GM18873 (cell line): Measurements from ENCODE around the gene MESP1.

Source experiments
- ATAC-seq: cut with Tn5 transposase; IDR thresholded peaks from one replicate; pipeline ENCODE4 v1.9.1; 2021; ENCODE audit warnings: mild to moderate bottlenecking, moderate library complexity, moderate number of reproducible peaks; ENCODE audit not compliant: unreplicated experiment, low FRiP score

Gene MESP1

GRCh38 chr15:89760303-89761008 is 9.4 kb upstream of the MESP1 start:
- ATAC-seq: no peak

GRCh38 chr15:89759835-89760234 is 8.8 kb upstream of the MESP1 start:
- ATAC-seq: no peak

GRCh38 chr15:89758981-89759380 is 7.9 kb upstream of the MESP1 start:
- no peak for ATAC-seq

- ATAC-seq: no peak
Measured at GRCh38 chr15:89758283-89758682, 7.2 kb upstream of the MESP1 start.

GRCh38 chr15:89756897-89757296 is 5.8 kb upstream of the MESP1 start:
- ATAC-seq: no peak

GRCh38 chr15:89755701-89756100 is 4.7 kb upstream of the MESP1 start:
- ATAC-seq: no peak

- no peak for ATAC-seq
Measured at GRCh38 chr15:89754361-89755154, 3.5 kb upstream of the MESP1 start.

- ATAC-seq: no peak
Measured at GRCh38 chr15:89753855-89754254, 2.8 kb upstream of the MESP1 start.

GRCh38 chr15:89751748-89752147 is 699 bp upstream of the MESP1 start:
- ATAC-seq: no peak

- ATAC-seq: no peak
Measured at GRCh38 chr15:89749951-89750559, 994 bp downstream of the MESP1 start.

GRCh38 chr15:89749526-89749925 is 1.5 kb downstream of the MESP1 start:
- ATAC-seq: no peak

- ATAC-seq: no peak
Measured at GRCh38 chr15:89749054-89749453, 2.0 kb downstream of the MESP1 start.

- no peak for ATAC-seq
Measured at GRCh38 chr15:89747708-89748682, 3.1 kb downstream of the MESP1 start.

GRCh38 chr15:89746386-89746780 is 4.7 kb downstream of the MESP1 start:
- ATAC-seq: no peak

- no peak for ATAC-seq
Measured at GRCh38 chr15:89745768-89746167, 5.3 kb downstream of the MESP1 start.

- no peak for ATAC-seq
Measured at GRCh38 chr15:89745131-89745530, 5.9 kb downstream of the MESP1 start.

- ATAC-seq: no peak
Measured at GRCh38 chr15:89743594-89743993, 7.5 kb downstream of the MESP1 start.

GRCh38 chr15:89743011-89743410 is 8.0 kb downstream of the MESP1 start:
- ATAC-seq: no peak

- ATAC-seq: no peak
Measured at GRCh38 chr15:89740137-89740536, 10.9 kb downstream of the MESP1 start.

- no peak for ATAC-seq
Measured at GRCh38 chr15:89735773-89736172, 15.3 kb downstream of the MESP1 start.
